B cell (primary cell): ENCODE measurements around the gene GLYATL3.

Source experiments
- EZH2 ChIP-seq: IDR thresholded peaks from 2 replicates; pipeline ENCODE4 v1.6.1; 2012; ENCODE audit warnings: borderline replicate concordance, low read depth, mild to moderate bottlenecking, moderate library complexity, low read length; ENCODE audit not compliant: insufficient read depth, poor library complexity, severe bottlenecking
- TF ChIP-seq, protein P1 (sequence below): fragments of 200-600 bp; IDR thresholded peaks from one replicate; pipeline ENCODE4 v1.8.0; 2022; ENCODE audit warnings: antibody characterized with exemption, mild to moderate bottlenecking

DNA sequence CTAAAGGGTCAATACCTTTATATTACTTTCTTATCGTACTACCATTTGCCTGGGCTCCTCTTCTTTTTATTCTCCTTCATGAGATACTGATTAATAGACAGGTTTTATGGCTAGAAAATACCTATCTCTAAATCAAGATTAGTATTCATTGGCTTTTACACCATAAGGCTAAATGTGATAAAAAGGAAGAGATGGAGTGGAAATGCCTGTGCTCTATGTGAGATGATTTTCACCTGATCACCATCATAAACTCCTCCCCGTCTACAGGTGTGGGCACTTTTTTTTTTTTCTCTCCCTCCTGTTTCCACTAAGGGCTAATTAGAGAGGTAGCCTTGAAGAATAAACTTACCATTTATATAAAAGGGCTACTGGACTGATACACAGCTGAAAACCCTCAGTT, at the start of gene GLYATL3:
- TF ChIP-seq, protein P1, sequence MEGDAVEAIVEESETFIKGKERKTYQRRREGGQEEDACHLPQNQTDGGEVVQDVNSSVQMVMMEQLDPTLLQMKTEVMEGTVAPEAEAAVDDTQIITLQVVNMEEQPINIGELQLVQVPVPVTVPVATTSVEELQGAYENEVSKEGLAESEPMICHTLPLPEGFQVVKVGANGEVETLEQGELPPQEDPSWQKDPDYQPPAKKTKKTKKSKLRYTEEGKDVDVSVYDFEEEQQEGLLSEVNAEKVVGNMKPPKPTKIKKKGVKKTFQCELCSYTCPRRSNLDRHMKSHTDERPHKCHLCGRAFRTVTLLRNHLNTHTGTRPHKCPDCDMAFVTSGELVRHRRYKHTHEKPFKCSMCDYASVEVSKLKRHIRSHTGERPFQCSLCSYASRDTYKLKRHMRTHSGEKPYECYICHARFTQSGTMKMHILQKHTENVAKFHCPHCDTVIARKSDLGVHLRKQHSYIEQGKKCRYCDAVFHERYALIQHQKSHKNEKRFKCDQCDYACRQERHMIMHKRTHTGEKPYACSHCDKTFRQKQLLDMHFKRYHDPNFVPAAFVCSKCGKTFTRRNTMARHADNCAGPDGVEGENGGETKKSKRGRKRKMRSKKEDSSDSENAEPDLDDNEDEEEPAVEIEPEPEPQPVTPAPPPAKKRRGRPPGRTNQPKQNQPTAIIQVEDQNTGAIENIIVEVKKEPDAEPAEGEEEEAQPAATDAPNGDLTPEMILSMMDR, result no peak
- no peak for TF ChIP-seq EZH2
